ENCODE results near the gene HRH1. TPM values are rescaled to one million over a fixed set of nuclear protein-coding genes. Genes with fewer than 3 reads are reported as not detected.

Gene HRH1
- total RNA-seq, 1 donor from 2014 or later: not detected

DNA sequence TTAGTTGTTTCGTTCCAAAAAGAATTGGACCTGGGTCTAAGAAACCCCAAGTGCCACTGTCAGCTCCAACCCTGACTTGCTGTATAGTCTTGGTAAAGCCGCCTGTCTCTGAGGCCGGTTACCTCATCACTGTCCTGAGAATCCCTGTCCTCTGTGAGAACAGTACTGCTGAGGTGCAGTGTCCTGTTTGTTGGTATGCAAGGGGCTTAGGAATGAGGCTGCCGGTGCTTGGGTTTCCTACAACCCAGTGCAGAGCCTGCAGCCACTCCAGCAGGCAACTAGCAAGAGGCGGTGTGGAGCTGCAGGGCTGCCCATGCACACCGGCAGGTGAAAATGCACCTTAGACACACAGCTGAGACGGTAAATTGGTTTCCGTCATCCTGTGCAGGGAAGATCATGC, 65.9 kb downstream of the HRH1 start:
- H3K27me3 Mint-ChIP-seq (ENCODE audit: unreplicated experiment): no peaks in the 10 kb centered on the region
- H3K4me3 Mint-ChIP-seq (ENCODE audit: unreplicated experiment): no peak overlapping the region
- no peaks in the 10 kb centered on the region for H3K36me3 Mint-ChIP-seq (ENCODE audit: unreplicated experiment)
- H3K9me3 Mint-ChIP-seq (ENCODE audit: unreplicated experiment): no peaks in the 10 kb centered on the region
- DNase-seq: no peak
- no peaks in the 10 kb centered on the region for H3K4me1 Mint-ChIP-seq (ENCODE audit: low read depth, unreplicated experiment)
- H3K27ac Mint-ChIP-seq (ENCODE audit: unreplicated experiment): no peak overlapping the region
- TF ChIP-seq, protein P1, sequence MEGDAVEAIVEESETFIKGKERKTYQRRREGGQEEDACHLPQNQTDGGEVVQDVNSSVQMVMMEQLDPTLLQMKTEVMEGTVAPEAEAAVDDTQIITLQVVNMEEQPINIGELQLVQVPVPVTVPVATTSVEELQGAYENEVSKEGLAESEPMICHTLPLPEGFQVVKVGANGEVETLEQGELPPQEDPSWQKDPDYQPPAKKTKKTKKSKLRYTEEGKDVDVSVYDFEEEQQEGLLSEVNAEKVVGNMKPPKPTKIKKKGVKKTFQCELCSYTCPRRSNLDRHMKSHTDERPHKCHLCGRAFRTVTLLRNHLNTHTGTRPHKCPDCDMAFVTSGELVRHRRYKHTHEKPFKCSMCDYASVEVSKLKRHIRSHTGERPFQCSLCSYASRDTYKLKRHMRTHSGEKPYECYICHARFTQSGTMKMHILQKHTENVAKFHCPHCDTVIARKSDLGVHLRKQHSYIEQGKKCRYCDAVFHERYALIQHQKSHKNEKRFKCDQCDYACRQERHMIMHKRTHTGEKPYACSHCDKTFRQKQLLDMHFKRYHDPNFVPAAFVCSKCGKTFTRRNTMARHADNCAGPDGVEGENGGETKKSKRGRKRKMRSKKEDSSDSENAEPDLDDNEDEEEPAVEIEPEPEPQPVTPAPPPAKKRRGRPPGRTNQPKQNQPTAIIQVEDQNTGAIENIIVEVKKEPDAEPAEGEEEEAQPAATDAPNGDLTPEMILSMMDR (IDR thresholded peaks at IDR 0.05; ENCODE audit: partially characterized antibody, unreplicated experiment): no peak

DNA sequence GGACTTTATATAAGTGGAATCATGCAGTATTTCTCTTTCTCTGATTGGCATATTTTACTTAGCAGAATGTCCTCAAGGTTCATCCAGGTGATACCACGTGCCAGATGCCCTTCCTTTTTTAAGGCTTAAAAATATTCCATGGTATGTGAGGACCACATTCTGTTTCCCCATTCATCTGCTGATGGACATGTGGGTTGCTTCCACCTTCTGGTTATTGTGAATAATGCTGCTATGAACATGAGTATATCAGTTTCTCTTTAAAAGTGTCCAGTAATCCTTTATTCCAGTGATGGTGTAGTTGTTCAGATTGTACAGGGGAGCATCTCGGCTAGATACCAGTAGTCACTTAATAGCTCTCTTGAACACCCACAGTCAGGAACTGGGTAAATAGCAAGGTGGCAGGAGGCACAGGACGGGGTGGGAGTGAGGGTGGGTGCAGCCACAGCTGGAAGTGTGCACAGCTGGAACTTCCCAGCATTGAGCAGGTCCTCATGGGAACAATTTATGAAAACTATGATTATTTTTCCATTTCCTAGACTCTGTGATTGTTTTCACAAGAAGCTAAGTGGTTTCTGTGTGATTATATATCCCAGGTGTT, 67.6 kb downstream of the HRH1 start:
- Mint-ChIP-seq H3K27me3 (ENCODE audit: unreplicated experiment) (no peaks in the 10 kb centered on the region), H3K4me1 (ENCODE audit: low read depth, unreplicated experiment) (no peaks in the 10 kb centered on the region), H3K9me3 (ENCODE audit: unreplicated experiment) (no peaks in the 10 kb centered on the region), H3K27ac (ENCODE audit: unreplicated experiment) (no peak overlapping the region), H3K36me3 (ENCODE audit: unreplicated experiment) (no peaks in the 10 kb centered on the region), H3K4me3 (ENCODE audit: unreplicated experiment) (no peak overlapping the region)
- DNase-seq: no peak
- TF ChIP-seq, protein P1 (IDR thresholded peaks at IDR 0.05; ENCODE audit: partially characterized antibody, unreplicated experiment): no peak

DNA sequence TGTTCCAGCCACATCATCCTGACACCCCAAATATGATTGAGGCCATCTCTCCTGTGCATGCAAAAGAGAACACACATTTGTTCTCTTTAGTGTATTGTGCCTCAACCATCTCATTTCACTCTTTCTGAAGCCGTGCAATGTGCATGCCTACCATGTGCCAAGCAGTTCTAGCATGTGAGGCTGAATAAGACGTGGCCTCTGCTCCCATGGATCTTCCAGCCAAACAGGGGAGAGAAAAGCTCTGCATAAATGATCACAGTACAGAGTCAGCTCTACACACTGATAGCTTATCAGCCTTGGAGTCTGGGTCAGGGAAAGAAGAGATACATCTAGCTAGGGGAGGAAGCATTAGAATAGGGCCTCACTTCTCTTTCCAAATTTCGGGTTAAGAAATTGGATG, 69.7 kb downstream of the HRH1 start:
- Mint-ChIP-seq H3K27ac (ENCODE audit: unreplicated experiment) (no peak overlapping the region), H3K27me3 (ENCODE audit: unreplicated experiment) (no peaks in the 10 kb centered on the region), H3K4me1 (ENCODE audit: low read depth, unreplicated experiment) (no peaks in the 10 kb centered on the region), H3K36me3 (ENCODE audit: unreplicated experiment) (no peaks in the 10 kb centered on the region), H3K9me3 (ENCODE audit: unreplicated experiment) (no peaks in the 10 kb centered on the region), H3K4me3 (ENCODE audit: unreplicated experiment) (no peak overlapping the region)
- TF ChIP-seq, protein P1 (IDR thresholded peaks at IDR 0.05; ENCODE audit: partially characterized antibody, unreplicated experiment): no peak
- DNase-seq: no peak

DNA sequence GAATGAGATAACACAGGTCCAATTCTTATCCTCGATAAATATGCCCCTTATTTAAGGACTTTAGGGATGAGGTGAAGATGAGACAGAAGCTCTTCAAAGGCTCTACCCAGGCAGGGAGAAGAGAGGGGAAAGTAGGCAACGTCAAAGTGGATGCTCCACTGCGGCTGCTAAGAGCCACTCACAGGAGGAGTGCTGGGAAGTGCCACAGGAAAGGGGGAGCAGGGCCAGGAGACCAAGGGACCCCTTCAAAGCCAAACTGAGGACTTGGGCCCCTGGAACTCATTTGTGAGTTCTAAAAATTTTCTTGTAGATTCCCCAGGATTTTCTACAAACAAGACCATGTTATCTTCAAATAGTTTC, 70.6 kb downstream of the HRH1 start:
- no peaks in the 10 kb centered on the region for H3K9me3 Mint-ChIP-seq (ENCODE audit: unreplicated experiment)
- H3K4me1 Mint-ChIP-seq (ENCODE audit: low read depth, unreplicated experiment): no peaks in the 10 kb centered on the region
- TF ChIP-seq, protein P1 (IDR thresholded peaks at IDR 0.05; ENCODE audit: partially characterized antibody, unreplicated experiment): no peak
- no peak overlapping the region for H3K4me3 Mint-ChIP-seq (ENCODE audit: unreplicated experiment)
- no peaks in the 10 kb centered on the region for H3K36me3 Mint-ChIP-seq (ENCODE audit: unreplicated experiment)
- H3K27me3 Mint-ChIP-seq (ENCODE audit: unreplicated experiment): peaks cover under 1% of the 10 kb centered on the region
- DNase-seq: no peak
- H3K27ac Mint-ChIP-seq (ENCODE audit: unreplicated experiment): no peak overlapping the region

DNA sequence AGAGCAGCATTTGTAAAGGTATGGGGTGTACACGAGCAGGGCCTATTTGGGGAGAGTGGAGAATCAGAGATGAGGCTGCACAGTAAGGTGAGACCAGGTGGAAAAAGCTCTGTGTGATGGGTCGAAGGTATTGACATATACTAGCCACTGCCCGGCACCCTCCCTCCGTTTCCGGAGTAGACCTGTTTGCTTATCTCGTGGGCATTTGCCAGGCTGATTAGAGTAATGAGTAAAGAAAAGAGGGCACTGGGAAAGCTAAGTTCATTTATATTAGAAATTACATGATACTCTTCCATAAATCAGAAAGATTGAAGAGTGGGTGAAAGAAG, 71.7 kb downstream of the HRH1 start:
- no peaks in the 10 kb centered on the region for H3K4me1 Mint-ChIP-seq (ENCODE audit: low read depth, unreplicated experiment)
- H3K27me3 Mint-ChIP-seq (ENCODE audit: unreplicated experiment): peaks cover 2% of the 10 kb centered on the region
- no peaks in the 10 kb centered on the region for H3K9me3 Mint-ChIP-seq (ENCODE audit: unreplicated experiment)
- no peak overlapping the region for H3K27ac Mint-ChIP-seq (ENCODE audit: unreplicated experiment)
- no peak for DNase-seq
- TF ChIP-seq, protein P1 (IDR thresholded peaks at IDR 0.05; ENCODE audit: partially characterized antibody, unreplicated experiment): no peak
- no peaks in the 10 kb centered on the region for H3K36me3 Mint-ChIP-seq (ENCODE audit: unreplicated experiment)
- no peak overlapping the region for H3K4me3 Mint-ChIP-seq (ENCODE audit: unreplicated experiment)

Data from glutamatergic neuron (in vitro differentiated cells).